ENCODE measurements around the gene WWC1.

Gene WWC1

DNA sequence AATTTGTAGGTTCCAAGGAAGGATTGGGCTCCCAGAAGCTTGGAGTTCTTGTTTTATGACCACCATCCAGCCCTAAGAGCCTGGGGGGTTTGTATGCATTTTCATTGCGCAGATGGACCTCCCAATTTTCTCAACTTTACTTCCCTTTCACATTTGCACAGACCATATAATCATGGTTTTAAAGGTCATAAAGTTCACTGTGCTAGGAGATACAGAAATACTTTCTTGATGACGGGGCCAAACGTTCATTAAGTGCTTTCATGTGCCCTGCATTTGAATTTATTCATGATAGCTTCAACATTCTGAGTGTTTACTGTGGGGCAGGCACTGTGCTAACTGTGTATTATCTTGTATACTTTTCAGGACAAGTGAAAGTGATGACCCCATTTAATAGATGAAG, 51.5 kb downstream of the WWC1 start:
- H3K27me3 ChIP-seq (ENCODE audit: control insufficient read depth, insufficient read depth, low read length, poor library complexity, severe bottlenecking), result no peaks in the 10 kb centered on the region
- no peak overlapping the region for H3K4me3 ChIP-seq (ENCODE audit: insufficient read depth, low read depth, low read length)
- no peak overlapping the region for H3K27ac ChIP-seq (ENCODE audit: insufficient read depth, low read depth, low read length, poor library complexity, severe bottlenecking)
- 95 to 99% methylated on average over 3 of the region's 3 CpGs for WGBS, 2 experiments
- no peaks in the 10 kb centered on the region for H3K36me3 ChIP-seq (ENCODE audit: control insufficient read depth, insufficient read depth, low read length)
- H3K4me1 ChIP-seq (ENCODE audit: control insufficient read depth, insufficient read depth, low read length), result peaks cover 4% of the 10 kb centered on the region
- H3K9me3 ChIP-seq (ENCODE audit: control insufficient read depth, low read length), result no peaks in the 10 kb centered on the region

DNA sequence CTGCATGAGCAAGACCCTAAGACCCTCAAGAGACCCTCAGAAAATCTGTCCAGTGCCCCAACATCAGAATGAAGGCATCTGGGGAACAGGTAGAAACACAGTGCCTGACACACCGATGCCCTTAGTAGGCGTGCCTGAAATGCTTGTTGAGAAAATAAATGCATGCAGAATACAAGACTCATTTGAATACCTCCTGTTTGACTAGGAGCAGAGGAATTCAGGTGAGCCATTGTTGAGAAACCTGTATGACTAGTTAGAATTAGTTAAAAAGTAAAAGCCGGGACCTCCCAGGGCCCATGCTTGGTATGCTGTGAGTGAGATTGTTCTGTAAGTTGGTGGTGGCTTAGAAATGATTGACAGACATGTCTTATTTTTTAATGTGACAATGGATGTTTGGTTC, 55.0 kb downstream of the WWC1 start:
- H3K4me3 ChIP-seq (ENCODE audit: insufficient read depth, low read depth, low read length), result no peak overlapping the region
- no peaks in the 10 kb centered on the region for H3K9me3 ChIP-seq (ENCODE audit: control insufficient read depth, low read length)
- H3K36me3 ChIP-seq (ENCODE audit: control insufficient read depth, insufficient read depth, low read length), result no peaks in the 10 kb centered on the region
- H3K27me3 ChIP-seq (ENCODE audit: control insufficient read depth, insufficient read depth, low read length, poor library complexity, severe bottlenecking), result no peaks in the 10 kb centered on the region
- H3K4me1 ChIP-seq (ENCODE audit: control insufficient read depth, insufficient read depth, low read length), result no peaks in the 10 kb centered on the region
- H3K27ac ChIP-seq (ENCODE audit: insufficient read depth, low read depth, low read length, poor library complexity, severe bottlenecking), result no peak overlapping the region
- 80 to 85% methylated on average over 3 of the region's 3 CpGs for WGBS, 2 experiments

DNA sequence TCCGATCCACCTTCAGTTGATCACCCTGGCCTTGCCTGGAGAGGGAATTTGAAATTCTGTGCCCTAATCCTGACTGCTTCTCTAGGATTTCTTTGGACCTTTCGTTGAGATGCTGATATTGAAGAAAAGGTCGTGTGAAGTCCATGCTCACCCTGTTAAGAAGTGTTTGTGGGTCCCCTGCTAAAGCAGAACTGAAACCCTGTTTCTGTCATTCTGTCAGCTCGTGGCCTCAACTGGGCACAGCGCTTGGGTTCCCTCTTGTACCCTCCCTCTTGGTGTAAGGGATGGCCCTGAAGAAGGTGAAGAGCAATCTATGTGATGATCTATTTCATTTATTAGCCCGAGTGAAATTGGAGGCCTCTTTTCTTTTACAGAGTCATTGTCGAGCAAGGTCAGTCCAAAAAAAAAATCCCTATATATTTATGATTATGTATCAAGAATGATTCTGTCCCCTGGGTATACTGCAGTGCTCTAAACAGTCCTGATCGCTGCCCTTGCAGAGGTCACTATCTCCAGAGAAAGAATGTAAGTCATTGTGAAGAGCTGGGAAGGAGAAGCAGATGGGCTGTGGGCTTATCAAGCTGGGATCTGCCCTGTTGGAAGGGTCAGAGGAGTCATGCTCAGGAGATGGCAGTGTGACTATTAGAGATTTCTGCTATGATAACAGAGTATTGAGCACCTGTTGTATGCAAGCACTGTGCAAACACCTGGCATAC, 56.1 kb downstream of the WWC1 start:
- 91 to 94% methylated on average over 6 to 8 of the region's 8 CpGs for WGBS, 2 experiments
- no peaks in the 10 kb centered on the region for H3K27me3 ChIP-seq (ENCODE audit: control insufficient read depth, insufficient read depth, low read length, poor library complexity, severe bottlenecking)
- H3K27ac ChIP-seq (ENCODE audit: insufficient read depth, low read depth, low read length, poor library complexity, severe bottlenecking), result no peak overlapping the region
- H3K9me3 ChIP-seq (ENCODE audit: control insufficient read depth, low read length), result no peaks in the 10 kb centered on the region
- no peaks in the 10 kb centered on the region for H3K36me3 ChIP-seq (ENCODE audit: control insufficient read depth, insufficient read depth, low read length)
- H3K4me3 ChIP-seq (ENCODE audit: insufficient read depth, low read depth, low read length), result no peak overlapping the region
- no peaks in the 10 kb centered on the region for H3K4me1 ChIP-seq (ENCODE audit: control insufficient read depth, insufficient read depth, low read length)

DNA sequence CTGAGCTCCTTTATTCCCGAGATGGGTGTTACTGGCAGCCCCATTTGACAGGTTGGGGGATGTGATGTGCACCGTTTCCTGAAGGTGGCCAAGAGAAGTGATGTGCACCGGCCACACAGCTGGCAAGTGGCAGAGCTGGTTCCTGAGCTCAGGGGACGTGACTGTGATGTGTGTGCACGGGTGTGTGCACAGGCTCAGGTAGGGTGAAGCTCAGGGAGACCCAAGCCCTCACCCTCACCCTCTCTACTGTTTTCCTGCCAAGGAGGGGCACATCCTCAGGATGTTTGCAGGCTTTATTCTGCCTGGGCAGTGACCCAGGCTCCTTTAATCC, 56.6 kb downstream of the WWC1 start:
- no peaks in the 10 kb centered on the region for H3K9me3 ChIP-seq (ENCODE audit: control insufficient read depth, low read length)
- H3K27me3 ChIP-seq (ENCODE audit: control insufficient read depth, insufficient read depth, low read length, poor library complexity, severe bottlenecking), result no peaks in the 10 kb centered on the region
- no peaks in the 10 kb centered on the region for H3K36me3 ChIP-seq (ENCODE audit: control insufficient read depth, insufficient read depth, low read length)
- H3K27ac ChIP-seq (ENCODE audit: insufficient read depth, low read depth, low read length, poor library complexity, severe bottlenecking), result no peak overlapping the region
- WGBS, 2 experiments, result 89 to 92% methylated on average over 5 of the region's 5 CpGs
- no peaks in the 10 kb centered on the region for H3K4me1 ChIP-seq (ENCODE audit: control insufficient read depth, insufficient read depth, low read length)
- H3K4me3 ChIP-seq (ENCODE audit: insufficient read depth, low read depth, low read length), result no peak overlapping the region

DNA sequence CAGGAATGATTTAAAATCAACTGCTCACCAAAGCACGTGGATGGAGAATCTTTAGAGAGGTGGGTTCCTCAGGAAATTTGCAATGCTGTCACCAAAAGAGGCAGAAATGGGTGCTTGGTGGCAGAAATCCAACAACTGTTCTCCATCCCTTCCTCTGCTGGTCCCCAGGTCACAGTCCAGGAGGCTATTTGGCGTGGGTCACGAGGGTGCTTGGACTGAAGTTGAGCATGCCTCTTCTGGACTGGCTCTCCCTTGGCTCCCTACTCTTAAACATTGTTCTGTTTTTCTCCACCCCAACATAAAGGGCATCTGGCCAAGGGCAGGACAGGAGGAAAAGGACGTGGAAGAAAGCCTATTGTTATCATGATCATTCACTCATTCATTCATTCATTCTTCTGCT, 58.9 kb downstream of the WWC1 start:
- Histone ChIP-seq H3K9me3 (ENCODE audit: control insufficient read depth, low read length) (no peaks in the 10 kb centered on the region), H3K4me3 (ENCODE audit: insufficient read depth, low read depth, low read length) (no peak overlapping the region), H3K27me3 (ENCODE audit: control insufficient read depth, insufficient read depth, low read length, poor library complexity, severe bottlenecking) (no peaks in the 10 kb centered on the region), H3K36me3 (ENCODE audit: control insufficient read depth, insufficient read depth, low read length) (no peaks in the 10 kb centered on the region), H3K27ac (ENCODE audit: insufficient read depth, low read depth, low read length, poor library complexity, severe bottlenecking) (no peak overlapping the region), H3K4me1 (ENCODE audit: control insufficient read depth, insufficient read depth, low read length) (no peaks in the 10 kb centered on the region)
- WGBS, 2 experiments, result 93 to 97% methylated on average over 4 of the region's 4 CpGs

DNA sequence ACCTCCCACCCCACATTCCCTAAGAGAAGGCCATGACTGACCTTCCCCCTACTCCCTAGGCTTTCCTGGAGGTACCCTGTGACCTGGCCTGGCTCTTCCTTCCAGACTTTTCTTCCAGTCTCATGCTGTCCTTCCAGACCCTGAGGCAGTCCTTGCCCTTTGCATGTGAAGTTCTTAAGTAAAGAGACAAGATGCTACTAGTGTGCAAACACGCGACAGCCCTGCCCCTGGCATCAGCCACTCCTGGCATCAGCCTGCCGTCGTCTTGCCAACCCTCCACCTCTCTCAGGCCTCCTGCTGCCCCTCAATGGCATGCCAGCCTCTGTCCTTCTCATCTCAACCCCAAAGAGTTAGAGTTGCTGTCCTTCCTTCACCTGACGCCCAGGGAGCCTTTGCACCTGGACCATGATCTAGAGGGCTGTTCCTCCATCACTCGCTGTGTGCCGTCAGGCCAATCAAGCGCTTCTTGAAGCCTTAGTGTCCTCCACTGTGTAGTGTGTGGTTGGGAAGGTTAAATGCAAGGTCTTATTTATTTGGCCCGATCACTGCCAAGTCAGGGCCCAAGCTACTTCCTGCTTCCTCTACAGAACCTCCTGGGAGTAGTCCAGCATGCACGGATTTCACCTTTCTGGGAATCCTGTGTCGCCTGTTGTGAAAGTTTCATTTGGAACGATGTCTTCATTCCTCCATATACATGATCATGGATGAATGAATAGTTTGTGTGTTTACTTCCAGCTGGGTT, 61.9 kb downstream of the WWC1 start:
- Histone ChIP-seq H3K27me3 (ENCODE audit: control insufficient read depth, insufficient read depth, low read length, poor library complexity, severe bottlenecking) (no peaks in the 10 kb centered on the region), H3K27ac (ENCODE audit: insufficient read depth, low read depth, low read length, poor library complexity, severe bottlenecking) (no peak overlapping the region), H3K4me3 (ENCODE audit: insufficient read depth, low read depth, low read length) (no peak overlapping the region), H3K36me3 (ENCODE audit: control insufficient read depth, insufficient read depth, low read length) (no peaks in the 10 kb centered on the region), H3K9me3 (ENCODE audit: control insufficient read depth, low read length) (no peaks in the 10 kb centered on the region), H3K4me1 (ENCODE audit: control insufficient read depth, insufficient read depth, low read length) (no peaks in the 10 kb centered on the region)
- 94 to 95% methylated on average over 11 to 12 of the region's 12 CpGs for WGBS, 2 experiments

DNA sequence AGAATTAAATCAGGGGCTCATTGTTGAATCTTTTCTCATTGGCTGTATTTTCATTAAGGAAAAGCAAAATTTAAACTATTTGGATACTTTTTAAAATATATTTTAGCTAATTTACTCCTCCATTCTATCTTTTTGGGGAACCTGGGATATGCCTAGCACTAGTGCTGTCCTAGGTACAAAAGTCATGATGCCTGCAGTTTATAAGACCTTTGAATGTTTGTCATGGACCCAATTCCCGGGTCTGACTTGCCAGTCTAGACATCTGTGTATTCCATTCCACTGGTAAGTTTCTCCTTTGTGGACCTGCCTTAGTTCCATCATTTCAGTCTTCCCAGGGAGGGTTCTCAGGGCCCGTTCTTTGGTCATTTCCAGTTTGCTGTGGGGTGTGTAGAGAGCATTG, 63.0 kb downstream of the WWC1 start:
- H3K27me3 ChIP-seq (ENCODE audit: control insufficient read depth, insufficient read depth, low read length, poor library complexity, severe bottlenecking), result no peaks in the 10 kb centered on the region
- H3K4me1 ChIP-seq (ENCODE audit: control insufficient read depth, insufficient read depth, low read length), result no peaks in the 10 kb centered on the region
- H3K36me3 ChIP-seq (ENCODE audit: control insufficient read depth, insufficient read depth, low read length), result no peaks in the 10 kb centered on the region
- 94 to 97% methylated on average over 2 of the region's 2 CpGs for WGBS, 2 experiments
- H3K9me3 ChIP-seq (ENCODE audit: control insufficient read depth, low read length), result no peaks in the 10 kb centered on the region
- H3K27ac ChIP-seq (ENCODE audit: insufficient read depth, low read depth, low read length, poor library complexity, severe bottlenecking), result no peak overlapping the region
- no peak overlapping the region for H3K4me3 ChIP-seq (ENCODE audit: insufficient read depth, low read depth, low read length)

DNA sequence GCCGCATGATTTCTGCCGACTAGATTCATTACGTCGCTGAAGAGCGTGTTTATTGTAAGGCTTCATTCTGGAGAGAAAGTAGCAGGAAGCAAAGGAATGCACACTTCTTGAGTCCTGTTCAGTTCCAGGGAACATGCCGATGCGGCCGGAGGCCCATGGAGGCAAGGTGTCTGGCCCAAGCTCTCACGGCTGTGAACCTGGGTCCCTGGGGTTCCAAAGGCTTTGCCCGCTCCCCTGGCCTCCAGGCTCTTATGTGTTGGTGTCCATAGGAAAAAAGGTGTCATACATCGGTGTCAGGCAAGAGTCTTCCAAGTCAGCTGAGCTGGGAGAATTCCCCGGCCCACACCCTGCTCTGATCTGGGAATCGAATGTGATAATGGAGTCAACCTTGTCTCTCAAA, 64.7 kb downstream of the WWC1 start:
- WGBS, 2 experiments, result 96 to 97% methylated on average over 13 of the region's 13 CpGs
- no peaks in the 10 kb centered on the region for H3K36me3 ChIP-seq (ENCODE audit: control insufficient read depth, insufficient read depth, low read length)
- H3K4me1 ChIP-seq (ENCODE audit: control insufficient read depth, insufficient read depth, low read length), result no peaks in the 10 kb centered on the region
- no peaks in the 10 kb centered on the region for H3K27me3 ChIP-seq (ENCODE audit: control insufficient read depth, insufficient read depth, low read length, poor library complexity, severe bottlenecking)
- no peak overlapping the region for H3K27ac ChIP-seq (ENCODE audit: insufficient read depth, low read depth, low read length, poor library complexity, severe bottlenecking)
- H3K4me3 ChIP-seq (ENCODE audit: insufficient read depth, low read depth, low read length), result no peak overlapping the region
- H3K9me3 ChIP-seq (ENCODE audit: control insufficient read depth, low read length), result no peaks in the 10 kb centered on the region

DNA sequence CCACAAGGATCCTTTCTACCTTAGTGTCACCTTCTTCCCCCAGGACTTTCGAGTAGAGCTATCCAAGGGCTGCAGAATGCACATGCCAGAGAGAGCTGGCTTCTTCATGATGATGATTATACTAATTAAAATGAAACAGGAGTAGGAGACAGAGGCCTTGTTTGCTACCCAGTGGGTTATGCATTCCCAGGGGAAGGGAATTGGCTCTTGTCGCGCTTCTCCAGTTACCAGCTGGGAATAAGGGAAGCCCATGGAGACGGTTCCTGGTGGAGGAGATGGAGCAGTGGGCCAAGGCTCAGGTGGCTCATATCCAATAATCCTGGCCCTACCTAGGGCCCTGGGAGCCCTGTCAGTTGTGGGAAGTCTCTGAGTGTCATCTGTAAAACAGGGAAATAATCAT, 65.1 kb downstream of the WWC1 start:
- Histone ChIP-seq H3K9me3 (ENCODE audit: control insufficient read depth, low read length) (no peaks in the 10 kb centered on the region), H3K4me3 (ENCODE audit: insufficient read depth, low read depth, low read length) (no peak overlapping the region), H3K36me3 (ENCODE audit: control insufficient read depth, insufficient read depth, low read length) (no peaks in the 10 kb centered on the region), H3K4me1 (ENCODE audit: control insufficient read depth, insufficient read depth, low read length) (no peaks in the 10 kb centered on the region), H3K27me3 (ENCODE audit: control insufficient read depth, insufficient read depth, low read length, poor library complexity, severe bottlenecking) (no peaks in the 10 kb centered on the region), H3K27ac (ENCODE audit: insufficient read depth, low read depth, low read length, poor library complexity, severe bottlenecking) (no peak overlapping the region)
- 90 to 93% methylated on average over 4 of the region's 4 CpGs for WGBS, 2 experiments

DNA sequence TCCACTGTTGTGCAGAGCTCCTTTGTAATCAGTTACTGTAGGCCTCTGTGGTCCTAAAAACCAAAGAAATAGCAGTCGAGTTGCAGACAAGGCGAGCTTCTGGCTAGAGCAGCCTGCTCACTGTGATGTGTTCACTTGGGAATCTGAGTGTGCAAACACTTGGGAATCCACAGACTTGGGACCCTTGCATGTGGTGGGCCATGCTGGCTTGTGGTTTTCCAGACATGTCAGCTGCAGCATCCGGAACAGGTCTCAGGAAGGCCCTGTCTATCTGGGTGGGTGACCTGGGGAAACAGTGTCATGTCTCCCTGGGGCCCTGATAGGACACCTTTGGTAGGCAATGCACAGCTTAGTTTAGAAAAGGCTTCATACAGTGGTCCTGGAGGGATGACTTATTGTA, 66.4 kb downstream of the WWC1 start:
- H3K4me3 ChIP-seq (ENCODE audit: insufficient read depth, low read depth, low read length), result no peak overlapping the region
- no peaks in the 10 kb centered on the region for H3K27me3 ChIP-seq (ENCODE audit: control insufficient read depth, insufficient read depth, low read length, poor library complexity, severe bottlenecking)
- no peaks in the 10 kb centered on the region for H3K36me3 ChIP-seq (ENCODE audit: control insufficient read depth, insufficient read depth, low read length)
- no peaks in the 10 kb centered on the region for H3K4me1 ChIP-seq (ENCODE audit: control insufficient read depth, insufficient read depth, low read length)
- WGBS, 2 experiments, result 95% methylated on average over 3 of the region's 3 CpGs
- H3K9me3 ChIP-seq (ENCODE audit: control insufficient read depth, low read length), result no peaks in the 10 kb centered on the region
- H3K27ac ChIP-seq (ENCODE audit: insufficient read depth, low read depth, low read length, poor library complexity, severe bottlenecking), result no peak overlapping the region

Measured in ectodermal cell (in vitro differentiated cells).